HepG2 (cell line): ENCODE data around the gene UBAP1. TPM values are rescaled to one million over a fixed set of nuclear protein-coding genes. Genes with fewer than 3 reads are reported as not detected.

Source experiments
- ATAC-seq: fragments of 200-7000 bp; cut with Tn5 transposase; 3 replicates; pipeline ENCODE4 v1.9.1; 2020; ENCODE audit warnings: mild to moderate bottlenecking, moderate library complexity
- BruUV-seq: library from RNA; stranded (reverse); fragments of 400-500 nt; replicated peaks from 2 replicates; lab custom pipeline; 2021; lab: Mats Ljungman, UMichigan
- CTCF ChIA-PET: fragments of 300-600 bp; formaldehyde crosslinking; extraction: SDS; loops from one replicate; lab custom pipeline; 2021; ENCODE audit warnings: low total read pairs, inconsistent platforms, low intra/inter-chr PET ratio; lab: Yijun Ruan, JAX
- POLR2A ChIA-PET: fragments of 350-600 bp; sonication (Branson Sonifier 250); formaldehyde crosslinking; loops from one replicate; lab custom pipeline; 2020; ENCODE audit warnings: antibody characterized with exemption, inconsistent platforms; lab: Yijun Ruan, JAX
- DNase-seq: peaks from one replicate; pipeline ENCODE4 v3.0.0-alpha.2; 2015; ENCODE audit warnings: low spot score
- FAIRE-seq: peaks from 3 replicates; lab custom pipeline; 2011; peaks lifted over from hg19 to GRCh38; lab: Jason Lieb, UNC
- H2AFZ ChIP-seq: one replicate; pipeline ENCODE4 v1.6.1; 2011; ENCODE audit warnings: low read length, inconsistent platforms
- H3K27ac ChIP-seq: fragments of 300-600 bp; 3 replicates; pipeline ENCODE4 v1.8.0; 2011; ENCODE audit warnings: mixed run types, mild to moderate bottlenecking, mixed read lengths, low read length, inconsistent platforms; ENCODE audit not compliant: insufficient read depth; ENCODE audit errors: extremely low read length
- H3K27me3 ChIP-seq, 2 experiments: fragments of 200-600 bp in 1 of 2; 2 replicates in 1 of 2; 3 replicates in 1 of 2; pipeline versions ENCODE4 v1.6.0 to v1.8.0; 2011; ENCODE audit warnings: low read length in 2 of 2, mild to moderate bottlenecking in 2 of 2, moderate library complexity in 2 of 2, inconsistent platforms in 1 of 2; ENCODE audit not compliant: insufficient read depth in 2 of 2, control insufficient read depth in 1 of 2
- H3K36me3 ChIP-seq, 2 experiments: fragments of 200-600 bp in 1 of 2; replicated peaks in 1 of 2; 2 replicates in 1 of 2; 3 replicates in 1 of 2; pipeline versions ENCODE4 v1.5.1 to v1.8.0; 2011; ENCODE audit warnings: low read length in 2 of 2, inconsistent platforms in 1 of 2; ENCODE audit not compliant: insufficient read depth in 2 of 2, control insufficient read depth in 1 of 2
- H3K4me1 ChIP-seq: 2 replicates; pipeline ENCODE4 v1.5.1; 2012; ENCODE audit warnings: low read length, inconsistent platforms; ENCODE audit not compliant: insufficient read depth
- H3K4me2 ChIP-seq: 2 replicates; pipeline ENCODE4 v1.6.0; 2011; ENCODE audit warnings: low read depth, low read length, inconsistent platforms
- H3K4me3 ChIP-seq, 3 experiments: fragments of 200-600 bp in 1 of 3; sonication (generic), shearing (Covaris generic) in 1 of 3; replicated peaks in 1 of 3; 2 replicates each; pipeline ENCODE4 v1.5.1; 2011 to 2016; ENCODE audit warnings: low read length in 3 of 3, inconsistent platforms in 2 of 3, low read depth in 2 of 3, mild to moderate bottlenecking in 2 of 3, control low read depth in 1 of 3, mixed read lengths in 1 of 3; ENCODE audit not compliant: insufficient read depth in 1 of 3
- H3K79me2 ChIP-seq: one replicate; pipeline ENCODE4 v1.6.1; 2011; ENCODE audit warnings: low read length, inconsistent platforms; ENCODE audit not compliant: insufficient read depth
- H3K9ac ChIP-seq: 2 replicates; pipeline ENCODE4 v1.6.0; 2011; ENCODE audit warnings: mild to moderate bottlenecking, low read depth, low read length, inconsistent platforms; ENCODE audit not compliant: insufficient read depth
- H3K9me3 ChIP-seq: 2 replicates; pipeline ENCODE4 v1.5.1; 2012; ENCODE audit warnings: mild to moderate bottlenecking, low read length
- H4K20me1 ChIP-seq: 2 replicates; pipeline ENCODE4 v1.6.0; 2011; ENCODE audit warnings: inconsistent platforms, mild to moderate bottlenecking, low read length, moderate library complexity; ENCODE audit not compliant: insufficient read depth
- CCDC6 ChIP-seq: sonication (generic); formaldehyde crosslinking; IDR thresholded peaks from 2 replicates; pipeline ENCODE4 v1.8.1; 2022; ENCODE audit warnings: mild to moderate bottlenecking, missing genetic modification reagents, moderate library complexity
- HDAC1 ChIP-seq: sonication (generic); formaldehyde crosslinking; IDR thresholded peaks from 2 replicates; pipeline ENCODE4 v1.5.1; 2020; ENCODE audit warnings: mild to moderate bottlenecking, missing genetic modification reagents
- JDP2 ChIP-seq: sonication (generic); formaldehyde crosslinking; IDR thresholded peaks from 2 replicates; pipeline ENCODE4 v1.8.1; 2022; ENCODE audit warnings: missing genetic modification reagents, borderline replicate concordance
- MIER3 ChIP-seq: IDR thresholded peaks from 2 replicates; pipeline ENCODE4 v1.6.1; 2016; ENCODE audit warnings: missing compliant biosample characterization, borderline replicate concordance
- PAWR ChIP-seq: sonication (generic); formaldehyde crosslinking; IDR thresholded peaks from 2 replicates; pipeline ENCODE4 v1.4.0; 2020; ENCODE audit warnings: missing genetic modification reagents, mild to moderate bottlenecking, borderline replicate concordance
- PHB2 ChIP-seq: fragments of 450-650 bp; IDR thresholded peaks from 2 replicates; pipeline ENCODE4 v1.6.1; 2018; ENCODE audit not compliant: partially characterized antibody
- RAD51 ChIP-seq: fragments of 450-650 bp; IDR thresholded peaks from 2 replicates; pipeline ENCODE4 v1.6.1; 2016; ENCODE audit warnings: borderline replicate concordance
- SIN3B ChIP-seq: fragments of 150-350 bp; IDR thresholded peaks from 2 replicates; pipeline ENCODE4 v1.6.1; 2014; ENCODE audit warnings: low read length
- SOX5 ChIP-seq: IDR thresholded peaks from 2 replicates; pipeline ENCODE4 v1.6.1; 2016; ENCODE audit warnings: borderline replicate concordance
- ZNF431 ChIP-seq: sonication (generic); formaldehyde crosslinking; IDR thresholded peaks from 2 replicates; pipeline ENCODE4 v1.9.0; 2022; ENCODE audit warnings: missing genetic modification reagents, low read depth, mild to moderate bottlenecking, borderline replicate concordance
- ZNF441 ChIP-seq: sonication (generic); formaldehyde crosslinking; IDR thresholded peaks from 2 replicates; pipeline ENCODE4 v1.7.0; 2021; ENCODE audit warnings: missing genetic modification reagents, borderline replicate concordance
- ZNF468 ChIP-seq: sonication (generic); formaldehyde crosslinking; IDR thresholded peaks from 2 replicates; pipeline ENCODE4 v1.8.0; 2022; ENCODE audit warnings: mild to moderate bottlenecking, moderate library complexity, missing genetic modification reagents
- ZNF572 ChIP-seq: sonication (generic); formaldehyde crosslinking; IDR thresholded peaks from 2 replicates; pipeline ENCODE4 v1.5.1; 2020; ENCODE audit warnings: mild to moderate bottlenecking, missing genetic modification reagents
- WGBS: methylation state at CpG from one replicate; pipeline ENCODE4 v1.1.6; 2017; ENCODE audit warnings: low lambda C conversion rate; 5-methylcytosine and 5-hydroxymethylcytosine counted together
- in situ Hi-C: cut with HindIII; loops from 2 replicates; pipeline ENCODE4 v1.10.0; 2017; ENCODE audit warnings: low pct_unique_long_range_greater_than_20kb; ENCODE audit not compliant: extremely low pct_ligation_motif_present
- intact Hi-C: fragments of 100-400 bp; cut with micrococcal nuclease; formaldehyde crosslinking; loops from one replicate; pipeline ENCODE4 v1.10.0; 2022; ENCODE audit not compliant: unreplicated experiment
- polyA plus RNA-seq, 8 experiments: library from polyadenylated mRNA; depleted of rRNA in 3 of 8; stranded (reverse) in 7 of 8; unstranded in 1 of 8; fragments of >200 nt; fragmentation: Illumina TruSeq in 4 of 8; extraction: Trizol in 4 of 8; gene quantifications; 2 replicates each; pipeline versions ENCODE4 v1.2.1 to v1.2.3, GENCODE V29; 2011 to 2016; ENCODE audit warnings: low read depth in 4 of 8, missing spikeins in 1 of 8, mixed read lengths in 1 of 8; ENCODE audit not compliant: insufficient read depth in 1 of 8
- total RNA-seq, 5 experiments: library from RNA; depleted of rRNA; stranded (reverse); fragments of >200 nt; fragmentation: Illumina TruSeq; extraction: Trizol; gene quantifications; 2 replicates each; pipeline ENCODE4 v1.2.3, GENCODE V29; 2016; ENCODE audit warnings: low read depth in 1 of 5
- TF ChIP-seq, protein P1 (sequence below): sonication (generic); formaldehyde crosslinking; IDR thresholded peaks from 2 replicates; pipeline ENCODE4 v1.5.1; 2020; ENCODE audit warnings: missing genetic modification reagents, mild to moderate bottlenecking, borderline replicate concordance
- TF ChIP-seq, protein P2 (sequence below): IDR thresholded peaks from 2 replicates; pipeline ENCODE4 v1.6.1; 2016; ENCODE audit warnings: missing compliant biosample characterization, missing genetic modification reagents, borderline replicate concordance
- TF ChIP-seq, protein P3 (sequence below): sonication (generic); formaldehyde crosslinking; IDR thresholded peaks from 2 replicates; pipeline ENCODE4 v1.4.0; 2020; ENCODE audit warnings: mild to moderate bottlenecking, missing genetic modification reagents
- TF ChIP-seq, protein P4 (sequence below): sonication (generic); formaldehyde crosslinking; IDR thresholded peaks from 2 replicates; pipeline ENCODE4 v1.4.0; 2020; ENCODE audit warnings: missing genetic modification reagents
- TF ChIP-seq, protein P5 (sequence below): sonication (generic); formaldehyde crosslinking; IDR thresholded peaks from 2 replicates; pipeline ENCODE4 v1.8.0; 2022; ENCODE audit warnings: missing genetic modification reagents, low read depth, mild to moderate bottlenecking, borderline replicate concordance
- TF ChIP-seq, protein P6 (sequence below): sonication (generic); formaldehyde crosslinking; IDR thresholded peaks from 2 replicates; pipeline ENCODE4 v1.5.0; 2020; ENCODE audit warnings: missing genetic modification reagents

UBAP1 gene
- total and polyA plus RNA-seq, 2 of the 13 experiments (the other 11 are each of a cell fraction or from before 2014, with no cell fraction given) = 19.5 to 40.5 TPM

DNA sequence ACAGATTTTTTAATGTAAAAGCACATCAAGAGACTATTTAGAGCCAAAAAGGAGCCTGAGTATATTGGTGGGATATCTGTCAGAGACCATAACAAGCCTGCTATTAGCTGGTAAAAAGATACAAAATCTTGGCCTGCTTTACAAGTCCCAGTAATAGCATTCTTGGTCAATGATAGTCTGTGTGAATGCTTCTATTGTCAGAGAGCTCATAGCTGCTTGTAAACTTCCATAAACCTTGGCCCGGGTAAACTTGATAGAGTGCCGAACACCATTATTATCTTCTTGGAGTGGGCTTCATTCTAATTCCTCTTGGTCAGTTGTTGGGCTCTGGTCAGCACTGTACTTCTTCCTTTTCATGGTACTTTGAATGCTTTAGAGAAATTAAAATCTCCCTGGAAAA is 64.0 kb downstream of the UBAP1 start:
- 95% methylated on average over 2 of the region's 2 CpGs for WGBS
- ATAC-seq = no peak

More for the DNA sequence above, 64.0 kb downstream of the UBAP1 start:
- no peak for FAIRE-seq
- TF ChIP-seq, protein P1, sequence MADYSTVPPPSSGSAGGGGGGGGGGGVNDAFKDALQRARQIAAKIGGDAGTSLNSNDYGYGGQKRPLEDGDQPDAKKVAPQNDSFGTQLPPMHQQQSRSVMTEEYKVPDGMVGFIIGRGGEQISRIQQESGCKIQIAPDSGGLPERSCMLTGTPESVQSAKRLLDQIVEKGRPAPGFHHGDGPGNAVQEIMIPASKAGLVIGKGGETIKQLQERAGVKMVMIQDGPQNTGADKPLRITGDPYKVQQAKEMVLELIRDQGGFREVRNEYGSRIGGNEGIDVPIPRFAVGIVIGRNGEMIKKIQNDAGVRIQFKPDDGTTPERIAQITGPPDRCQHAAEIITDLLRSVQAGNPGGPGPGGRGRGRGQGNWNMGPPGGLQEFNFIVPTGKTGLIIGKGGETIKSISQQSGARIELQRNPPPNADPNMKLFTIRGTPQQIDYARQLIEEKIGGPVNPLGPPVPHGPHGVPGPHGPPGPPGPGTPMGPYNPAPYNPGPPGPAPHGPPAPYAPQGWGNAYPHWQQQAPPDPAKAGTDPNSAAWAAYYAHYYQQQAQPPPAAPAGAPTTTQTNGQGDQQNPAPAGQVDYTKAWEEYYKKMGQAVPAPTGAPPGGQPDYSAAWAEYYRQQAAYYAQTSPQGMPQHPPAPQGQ = no peak
- TF ChIP-seq SIN3B (no peak), ZNF441 (CRISPR knock-in tag) (no peak), ZNF431 (no peak), ZNF468 (no peak), PAWR (CRISPR knock-in tag) (no peak), MIER3 (CRISPR knock-in tag) (no peak), JDP2 (CRISPR knock-in tag) (no peak), SOX5 (no peak), HDAC1 (CRISPR knock-in tag) (no peak), ZNF572 (no peak), RAD51 (no peak), PHB2 (no peak), CCDC6 (no peak)
- TF ChIP-seq, protein P2, sequence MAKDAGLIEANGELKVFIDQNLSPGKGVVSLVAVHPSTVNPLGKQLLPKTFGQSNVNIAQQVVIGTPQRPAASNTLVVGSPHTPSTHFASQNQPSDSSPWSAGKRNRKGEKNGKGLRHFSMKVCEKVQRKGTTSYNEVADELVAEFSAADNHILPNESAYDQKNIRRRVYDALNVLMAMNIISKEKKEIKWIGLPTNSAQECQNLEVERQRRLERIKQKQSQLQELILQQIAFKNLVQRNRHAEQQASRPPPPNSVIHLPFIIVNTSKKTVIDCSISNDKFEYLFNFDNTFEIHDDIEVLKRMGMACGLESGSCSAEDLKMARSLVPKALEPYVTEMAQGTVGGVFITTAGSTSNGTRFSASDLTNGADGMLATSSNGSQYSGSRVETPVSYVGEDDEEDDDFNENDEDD = no peak
- TF ChIP-seq, protein P3, sequence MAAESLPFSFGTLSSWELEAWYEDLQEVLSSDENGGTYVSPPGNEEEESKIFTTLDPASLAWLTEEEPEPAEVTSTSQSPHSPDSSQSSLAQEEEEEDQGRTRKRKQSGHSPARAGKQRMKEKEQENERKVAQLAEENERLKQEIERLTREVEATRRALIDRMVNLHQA (CRISPR knock-in tag) = no peak
- TF ChIP-seq, protein P4, sequence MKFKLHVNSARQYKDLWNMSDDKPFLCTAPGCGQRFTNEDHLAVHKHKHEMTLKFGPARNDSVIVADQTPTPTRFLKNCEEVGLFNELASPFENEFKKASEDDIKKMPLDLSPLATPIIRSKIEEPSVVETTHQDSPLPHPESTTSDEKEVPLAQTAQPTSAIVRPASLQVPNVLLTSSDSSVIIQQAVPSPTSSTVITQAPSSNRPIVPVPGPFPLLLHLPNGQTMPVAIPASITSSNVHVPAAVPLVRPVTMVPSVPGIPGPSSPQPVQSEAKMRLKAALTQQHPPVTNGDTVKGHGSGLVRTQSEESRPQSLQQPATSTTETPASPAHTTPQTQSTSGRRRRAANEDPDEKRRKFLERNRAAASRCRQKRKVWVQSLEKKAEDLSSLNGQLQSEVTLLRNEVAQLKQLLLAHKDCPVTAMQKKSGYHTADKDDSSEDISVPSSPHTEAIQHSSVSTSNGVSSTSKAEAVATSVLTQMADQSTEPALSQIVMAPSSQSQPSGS (CRISPR knock-in tag) = no peak
- TF ChIP-seq, protein P5, sequence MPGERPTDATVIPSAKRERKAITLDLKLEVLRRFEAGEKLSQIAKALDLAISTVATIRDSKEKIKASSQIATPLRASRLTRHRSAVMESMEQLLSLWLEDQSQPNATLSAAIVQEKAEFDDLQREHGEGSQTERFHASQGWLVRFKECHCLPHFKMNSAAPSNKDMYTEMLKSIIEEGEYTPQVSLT (CRISPR knock-in tag) = no peak
- TF ChIP-seq, protein P6, sequence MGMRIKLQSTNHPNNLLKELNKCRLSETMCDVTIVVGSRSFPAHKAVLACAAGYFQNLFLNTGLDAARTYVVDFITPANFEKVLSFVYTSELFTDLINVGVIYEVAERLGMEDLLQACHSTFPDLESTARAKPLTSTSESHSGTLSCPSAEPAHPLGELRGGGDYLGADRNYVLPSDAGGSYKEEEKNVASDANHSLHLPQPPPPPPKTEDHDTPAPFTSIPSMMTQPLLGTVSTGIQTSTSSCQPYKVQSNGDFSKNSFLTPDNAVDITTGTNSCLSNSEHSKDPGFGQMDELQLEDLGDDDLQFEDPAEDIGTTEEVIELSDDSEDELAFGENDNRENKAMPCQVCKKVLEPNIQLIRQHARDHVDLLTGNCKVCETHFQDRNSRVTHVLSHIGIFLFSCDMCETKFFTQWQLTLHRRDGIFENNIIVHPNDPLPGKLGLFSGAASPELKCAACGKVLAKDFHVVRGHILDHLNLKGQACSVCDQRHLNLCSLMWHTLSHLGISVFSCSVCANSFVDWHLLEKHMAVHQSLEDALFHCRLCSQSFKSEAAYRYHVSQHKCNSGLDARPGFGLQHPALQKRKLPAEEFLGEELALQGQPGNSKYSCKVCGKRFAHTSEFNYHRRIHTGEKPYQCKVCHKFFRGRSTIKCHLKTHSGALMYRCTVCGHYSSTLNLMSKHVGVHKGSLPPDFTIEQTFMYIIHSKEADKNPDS = no peak
- H3K9me3 ChIP-seq = no peaks in the 10 kb centered on the region
- peaks cover 16 to 44% of the 10 kb centered on the region in 2 experiments for H3K36me3 ChIP-seq
- intact Hi-C loops = no loop called here
- H3K27me3 ChIP-seq = no peaks in the 10 kb centered on the region
- no peaks in the 10 kb centered on the region for H4K20me1 ChIP-seq
- H3K9ac ChIP-seq = no peak overlapping the region
- no peak overlapping the region for H3K4me3 ChIP-seq
- no peaks in the 10 kb centered on the region for H3K79me2 ChIP-seq
- no peak for DNase-seq
- in situ Hi-C loops = no loop called here
- H3K4me1 ChIP-seq = no peaks in the 10 kb centered on the region
- no peak overlapping the region for H2AFZ ChIP-seq
- ChIA-PET POLR2A (no interaction called here), CTCF (no interaction called here)
- BruUV-seq = no TSS peak
- no peak overlapping the region for H3K4me2 ChIP-seq
- no peak overlapping the region for H3K27ac ChIP-seq
